22Rv1 (cell line): Measurements from ENCODE around the gene MED12.

Experiments used
- ZFX ChIP-seq: fragments of 450-650 bp; IDR thresholded peaks from 2 replicates; pipeline ENCODE4 v1.6.1; 2017; ENCODE audit warnings: antibody characterized with exemption, borderline replicate concordance
- TF ChIP-seq, protein P1 (sequence below): fragments of 450-650 bp; IDR thresholded peaks from 2 replicates; pipeline ENCODE4 v1.5.1; 2017; ENCODE audit warnings: mild to moderate bottlenecking

GRCh38 chrX:71082822-71083221 is 35.6 kb upstream of the MED12 start:
- TF ChIP-seq, protein P1, sequence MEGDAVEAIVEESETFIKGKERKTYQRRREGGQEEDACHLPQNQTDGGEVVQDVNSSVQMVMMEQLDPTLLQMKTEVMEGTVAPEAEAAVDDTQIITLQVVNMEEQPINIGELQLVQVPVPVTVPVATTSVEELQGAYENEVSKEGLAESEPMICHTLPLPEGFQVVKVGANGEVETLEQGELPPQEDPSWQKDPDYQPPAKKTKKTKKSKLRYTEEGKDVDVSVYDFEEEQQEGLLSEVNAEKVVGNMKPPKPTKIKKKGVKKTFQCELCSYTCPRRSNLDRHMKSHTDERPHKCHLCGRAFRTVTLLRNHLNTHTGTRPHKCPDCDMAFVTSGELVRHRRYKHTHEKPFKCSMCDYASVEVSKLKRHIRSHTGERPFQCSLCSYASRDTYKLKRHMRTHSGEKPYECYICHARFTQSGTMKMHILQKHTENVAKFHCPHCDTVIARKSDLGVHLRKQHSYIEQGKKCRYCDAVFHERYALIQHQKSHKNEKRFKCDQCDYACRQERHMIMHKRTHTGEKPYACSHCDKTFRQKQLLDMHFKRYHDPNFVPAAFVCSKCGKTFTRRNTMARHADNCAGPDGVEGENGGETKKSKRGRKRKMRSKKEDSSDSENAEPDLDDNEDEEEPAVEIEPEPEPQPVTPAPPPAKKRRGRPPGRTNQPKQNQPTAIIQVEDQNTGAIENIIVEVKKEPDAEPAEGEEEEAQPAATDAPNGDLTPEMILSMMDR = no peak
- no peak for TF ChIP-seq ZFX
